Eye (tissue), 1 donor: Measurements from ENCODE around the gene KLHL17.

Experiments used
- DNase-seq: peaks from one replicate; pipeline ENCODE4 v3.0.0-alpha.2; 2015

The KLHL17 gene

GRCh38 chr1:923131-923990 lies 37.0 kb upstream of the KLHL17 start, which contains the start of gene SAMD11:
Gene SAMD11, plus strand, starts transcription at chr1:923923. Its CDS starts 509 bp downstream, at chr1:924432.
- peak; percentile 96 for DNase-seq

DNA sequence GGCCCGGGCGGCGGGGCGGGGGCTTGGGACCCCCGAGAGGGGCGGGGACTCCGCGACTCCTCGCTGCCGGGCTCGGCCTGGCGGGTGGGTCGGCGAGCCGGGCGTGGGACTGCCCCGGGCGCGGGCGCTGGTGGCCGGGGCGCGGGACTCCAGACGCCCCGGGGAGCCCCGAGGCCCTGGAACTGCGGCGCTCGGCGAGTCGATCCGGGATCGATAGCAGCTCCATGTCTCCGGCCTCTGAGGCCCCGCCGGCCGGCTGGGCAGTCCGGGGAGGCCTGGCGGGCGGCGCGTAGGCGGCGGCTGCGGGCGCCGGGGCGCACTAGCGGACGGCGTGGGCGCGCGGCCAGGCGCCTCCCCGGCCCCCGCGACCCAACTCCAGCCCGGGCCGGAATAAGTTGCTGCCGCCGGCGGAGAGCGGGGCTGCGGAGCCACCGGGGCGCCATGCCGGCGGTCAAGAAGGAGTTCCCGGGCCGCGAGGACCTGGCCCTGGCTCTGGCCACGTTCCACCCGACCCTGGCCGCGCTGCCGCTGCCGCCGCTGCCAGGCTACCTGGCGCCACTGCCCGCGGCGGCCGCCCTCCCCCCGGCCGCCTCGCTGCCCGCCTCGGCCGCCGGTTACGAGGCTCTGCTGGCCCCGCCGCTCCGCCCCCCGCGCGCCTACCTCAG lies 36.3 kb upstream of the KLHL17 start:
- no peak for DNase-seq

GRCh38 chr1:924656-925560 lies 35.5 kb upstream of the KLHL17 start:
- DNase-seq = peak; percentile 77

DNA sequence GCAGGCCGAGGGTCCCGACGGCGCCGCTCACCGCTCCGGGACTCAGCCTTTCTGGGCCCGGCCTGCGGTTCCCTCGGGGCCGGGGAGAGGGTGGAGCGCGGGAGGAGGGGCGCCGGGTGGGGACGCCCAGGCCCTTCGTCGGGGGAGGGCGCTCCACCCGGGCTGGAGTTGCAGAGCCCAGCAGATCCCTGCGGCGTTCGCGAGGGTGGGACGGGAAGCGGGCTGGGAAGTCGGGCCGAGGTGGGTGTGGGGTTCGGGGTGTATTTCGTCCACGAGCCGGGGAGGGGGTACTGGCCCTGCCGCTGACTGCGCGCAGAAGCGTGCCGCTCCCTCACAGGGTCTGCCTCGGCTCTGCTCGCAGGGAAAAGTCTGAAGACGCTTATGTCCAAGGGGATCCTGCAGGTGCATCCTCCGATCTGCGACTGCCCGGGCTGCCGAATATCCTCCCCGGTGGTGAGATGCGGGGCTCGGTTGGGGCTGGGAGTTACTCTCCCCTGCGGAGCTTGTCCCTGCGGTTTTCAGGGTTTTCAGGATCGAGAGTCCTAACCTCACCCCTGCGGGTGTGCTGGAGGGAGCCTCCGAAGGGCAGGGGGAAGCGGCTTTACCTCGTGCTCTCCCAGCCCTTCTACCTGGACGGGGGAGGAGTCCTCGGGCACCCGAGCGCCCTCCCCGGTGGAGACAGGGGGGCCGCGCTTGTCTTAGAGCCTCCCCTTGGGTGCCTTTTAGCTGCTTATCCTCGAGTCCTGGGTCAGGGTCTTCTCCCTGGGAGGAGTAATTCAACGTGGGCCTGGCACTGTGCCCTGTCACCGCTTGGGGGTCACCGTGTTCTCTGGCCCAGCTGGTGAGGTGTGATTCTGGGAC lies 34.6 kb upstream of the KLHL17 start:
- peak; percentile 69 for DNase-seq

DNA sequence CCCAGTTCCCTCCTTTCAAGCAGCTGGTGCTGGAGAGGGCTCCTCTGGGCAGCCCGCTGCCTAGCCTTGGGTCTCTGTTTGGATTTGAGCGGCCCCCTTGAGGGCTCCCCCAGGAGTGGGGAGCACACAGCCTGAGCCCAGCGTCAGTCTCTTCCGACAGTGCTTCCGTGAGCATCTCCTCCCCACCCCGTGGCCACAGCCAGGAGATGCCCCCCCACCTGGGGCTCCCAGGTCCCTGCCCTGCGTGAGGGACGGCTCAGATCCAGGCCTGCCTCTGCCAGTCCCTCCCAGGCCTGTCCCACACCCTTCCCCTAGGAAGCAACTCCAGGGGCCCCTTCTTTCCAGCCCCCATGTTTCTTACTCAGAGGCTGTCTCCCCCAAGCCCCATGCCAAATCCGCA lies 33.1 kb upstream of the KLHL17 start:
- DNase-seq = no peak

DNA sequence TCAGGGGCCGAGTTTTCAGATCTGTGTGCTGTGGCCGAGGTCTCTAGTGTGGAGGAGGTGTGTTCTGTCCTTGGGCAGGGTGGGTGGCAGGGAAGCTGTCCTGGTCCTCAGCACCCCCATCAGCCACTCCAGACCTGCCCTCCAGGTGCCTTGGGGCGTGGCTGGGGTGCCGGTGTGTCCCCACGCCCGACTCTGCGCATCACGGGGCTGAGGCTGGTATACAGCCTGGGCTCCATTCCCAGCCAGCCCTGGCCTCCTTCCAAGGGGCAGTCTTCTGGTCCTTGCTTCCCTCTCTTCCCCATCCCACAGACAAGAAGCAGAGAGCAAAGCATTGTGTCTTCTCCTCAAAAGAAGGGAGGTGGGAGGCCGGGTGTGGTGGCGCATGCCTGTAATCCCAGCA lies 32.6 kb upstream of the KLHL17 start:
- DNase-seq = no peak

- peak; percentile 24 for DNase-seq
Observed at GRCh38 chr1:928825-929661, 31.3 kb upstream of the KLHL17 start.

DNA sequence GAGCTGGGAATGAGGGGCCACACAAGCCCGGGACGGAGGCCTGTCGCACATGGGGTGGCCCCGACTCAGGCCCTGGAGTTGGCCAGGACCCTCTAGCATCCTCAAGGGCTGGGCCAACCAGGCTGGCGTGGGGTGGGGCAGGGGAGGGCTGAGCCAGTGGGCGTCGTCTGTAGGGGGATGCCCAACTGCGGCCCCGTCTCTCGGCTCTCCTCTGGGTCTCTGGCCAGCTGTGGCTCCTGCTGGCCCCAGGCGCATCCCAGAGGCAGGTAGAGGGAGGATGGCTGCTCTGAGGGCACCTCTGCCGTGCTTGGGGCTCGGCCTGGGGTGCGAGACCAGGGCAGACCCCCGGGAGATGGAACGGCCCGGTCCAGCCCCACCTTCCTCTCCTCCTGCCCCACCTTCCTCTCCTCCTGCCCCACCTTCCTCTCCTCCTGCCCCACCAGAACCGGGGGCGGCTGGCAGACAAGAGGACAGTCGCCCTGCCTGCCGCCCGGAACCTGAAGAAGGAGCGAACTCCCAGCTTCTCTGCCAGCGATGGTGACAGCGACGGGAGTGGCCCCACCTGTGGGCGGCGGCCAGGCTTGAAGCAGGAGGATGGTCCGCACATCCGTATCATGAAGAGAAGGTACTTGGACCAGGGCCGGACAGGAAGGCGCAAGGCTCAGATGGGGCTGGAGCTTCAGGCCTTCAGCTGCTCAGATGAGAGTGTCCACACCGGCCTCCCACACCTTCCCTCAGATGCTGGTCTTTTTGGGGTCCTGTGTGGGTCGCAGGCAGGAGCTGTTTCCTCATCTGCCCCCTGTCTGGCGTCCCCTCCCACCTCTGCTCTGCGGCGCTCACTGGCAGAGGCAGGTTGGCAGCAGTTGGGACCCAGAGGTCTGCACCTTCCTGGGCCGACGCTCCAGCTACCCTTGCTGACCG lies 30.4 kb upstream of the KLHL17 start:
- DNase-seq = no peak

GRCh38 chr1:930633-931138 lies 29.7 kb upstream of the KLHL17 start:
- DNase-seq = peak; percentile 4

GRCh38 chr1:931380-932172 lies 28.8 kb upstream of the KLHL17 start:
- peak; percentile 53 for DNase-seq

DNA sequence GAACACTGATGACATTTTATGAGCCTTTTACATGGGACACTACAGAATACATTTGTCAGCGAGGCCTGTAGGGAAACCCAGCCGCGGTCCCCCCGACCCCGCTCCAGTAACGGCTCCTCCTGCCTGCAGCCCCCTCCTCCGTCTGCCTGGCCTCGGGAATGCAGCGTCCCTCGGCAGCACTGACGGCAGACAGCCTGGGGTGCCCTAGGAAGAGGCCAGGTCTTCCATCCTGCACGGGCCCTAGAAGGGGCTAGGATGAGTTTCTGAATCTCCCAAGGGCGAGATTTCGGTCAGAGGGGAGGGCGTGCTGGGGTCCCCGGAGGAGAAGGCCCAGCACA lies 28.2 kb upstream of the KLHL17 start:
- peak; percentile 52 for DNase-seq

GRCh38 chr1:932776-933602 lies 27.4 kb upstream of the KLHL17 start:
- DNase-seq = peak; percentile 39

- peak; percentile 55 for DNase-seq
Observed at GRCh38 chr1:933603-933940, 26.8 kb upstream of the KLHL17 start.

- DNase-seq = peak; percentile 49
Observed at GRCh38 chr1:934991-935750, 25.2 kb upstream of the KLHL17 start.

DNA sequence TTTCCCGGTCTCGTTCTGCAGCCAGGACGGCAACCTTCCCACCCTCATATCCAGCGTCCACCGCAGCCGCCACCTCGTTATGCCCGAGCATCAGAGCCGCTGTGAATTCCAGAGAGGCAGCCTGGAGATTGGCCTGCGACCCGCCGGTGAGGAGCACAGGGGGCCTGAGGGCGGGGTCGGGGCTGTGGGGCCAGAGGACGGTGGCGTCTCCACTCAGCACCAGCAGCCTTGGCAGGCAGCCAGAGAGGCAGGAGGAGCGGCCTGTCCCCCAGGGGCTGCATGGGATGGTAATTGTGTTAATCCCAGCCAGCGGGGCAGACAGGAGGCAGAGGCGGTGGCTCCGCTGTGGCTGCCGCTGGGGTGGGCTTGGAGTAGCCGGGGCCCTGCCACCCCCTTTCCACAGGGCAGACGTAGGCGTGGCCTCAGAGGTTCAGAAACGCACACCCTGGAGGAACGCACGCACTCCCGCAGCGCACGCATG lies 24.6 kb upstream of the KLHL17 start:
- peak; percentile 96 for DNase-seq

DNA sequence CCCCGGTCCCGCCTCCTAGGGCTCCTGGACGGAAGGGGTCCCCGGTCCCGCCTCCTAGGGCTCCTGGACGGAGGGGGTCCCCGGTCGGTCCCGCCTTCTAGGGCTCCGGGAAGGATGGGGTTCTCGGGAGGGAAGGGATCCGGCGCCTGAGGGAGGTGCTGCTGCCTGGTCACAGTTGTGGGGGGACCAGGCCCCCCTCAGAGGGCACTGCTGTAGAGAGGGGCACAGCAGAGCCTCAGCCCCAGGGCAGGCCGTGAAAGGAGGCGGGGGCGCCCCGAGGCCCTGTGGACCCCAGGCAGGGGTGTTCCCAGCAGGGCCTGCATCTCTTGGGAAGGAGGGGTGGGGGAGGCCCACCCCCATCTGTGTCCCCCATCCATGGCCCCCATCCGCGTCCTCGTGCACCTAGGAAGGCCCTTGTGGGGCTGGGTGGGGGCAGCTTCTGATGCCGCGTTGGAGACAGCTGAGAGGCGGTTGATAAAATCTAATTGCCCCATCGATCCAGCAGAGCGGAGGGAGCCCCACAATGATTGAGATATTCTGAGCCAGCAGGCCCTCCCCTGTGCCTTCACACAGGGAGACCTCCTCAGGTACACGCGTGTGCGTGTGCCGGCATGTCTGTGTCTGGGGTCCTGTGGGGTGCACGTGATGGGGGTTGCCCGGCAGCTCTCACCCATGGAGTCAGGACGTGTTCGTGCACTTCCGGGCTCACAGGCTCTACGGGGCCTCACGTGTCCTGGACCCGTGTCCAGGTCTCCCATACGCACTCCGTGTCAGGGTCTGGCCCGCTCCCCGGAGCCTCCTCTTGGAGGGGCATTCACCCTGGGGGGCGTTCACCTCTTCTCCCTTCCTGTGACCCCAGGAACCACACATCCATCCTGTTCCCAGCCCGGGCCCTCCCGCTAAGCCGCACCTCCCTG lies 23.8 kb upstream of the KLHL17 start:
- peak; percentile 46 for DNase-seq
